Stromal cell of bone marrow (primary cell): ENCODE results near the gene MCF2L2.
A peak's percentile ranks its signal among the peaks of the same experiment; 100 is the strongest.
"Not testable (repeated sequence)": the region's sequence is repeated elsewhere in the genome, so short reads cannot be mapped to it uniquely, and the experiment has no call there.

Source experiments
- DNase-seq: peaks from one replicate; pipeline ENCODE4 v3.0.0-alpha.2; 2012; ENCODE audit warnings: low read depth

Gene MCF2L2

GRCh38 chr3:183396662-183397391, 31.6 kb downstream of the MCF2L2 start:
- DNase-seq, result no peak

DNA sequence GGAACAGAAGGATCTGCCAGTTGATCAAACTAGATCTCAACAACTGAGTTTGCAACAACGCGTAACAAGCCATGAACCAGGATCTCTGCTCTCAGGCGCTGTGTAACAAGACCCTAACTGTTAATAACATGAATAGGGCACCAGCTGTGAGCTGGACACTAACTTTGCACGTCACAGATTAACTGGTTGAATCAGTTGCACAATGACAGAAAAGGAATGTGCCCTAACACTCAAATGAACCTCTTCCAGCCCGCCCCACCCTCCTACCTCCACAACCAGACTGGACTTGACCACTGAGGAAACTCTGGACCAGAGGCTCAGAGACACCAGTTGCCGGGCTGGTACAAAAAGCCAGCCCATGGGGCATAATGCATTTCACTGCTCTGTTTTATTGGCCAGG, 34.3 kb downstream of the MCF2L2 start:
- no peak for DNase-seq

GRCh38 chr3:183393625-183394024, 34.8 kb downstream of the MCF2L2 start:
- DNase-seq, result no peak

GRCh38 chr3:183392186-183393034, 36.0 kb downstream of the MCF2L2 start:
- no peak for DNase-seq

DNA sequence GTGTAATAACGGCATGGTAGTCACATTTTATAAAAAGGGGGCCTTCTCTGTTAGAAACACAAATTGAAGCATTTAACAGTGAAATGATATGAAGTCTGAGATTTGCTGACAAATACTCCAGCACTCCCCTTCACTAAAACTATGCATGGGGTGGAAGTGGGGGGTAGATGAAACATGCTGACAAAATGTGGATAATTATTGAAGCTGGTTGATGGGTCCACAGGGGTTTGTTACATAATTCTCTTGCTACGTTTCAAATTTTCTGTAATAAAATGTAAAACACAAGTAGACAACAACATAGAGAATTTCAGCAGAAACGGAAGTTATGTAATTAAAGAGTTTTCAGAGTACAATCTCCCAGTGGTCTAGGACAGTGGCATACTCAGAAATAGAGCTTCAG, 37.0 kb downstream of the MCF2L2 start:
- no peak for DNase-seq

- DNase-seq, result no peak
Measured at GRCh38 chr3:183390844-183391243, 37.6 kb downstream of the MCF2L2 start.

DNA sequence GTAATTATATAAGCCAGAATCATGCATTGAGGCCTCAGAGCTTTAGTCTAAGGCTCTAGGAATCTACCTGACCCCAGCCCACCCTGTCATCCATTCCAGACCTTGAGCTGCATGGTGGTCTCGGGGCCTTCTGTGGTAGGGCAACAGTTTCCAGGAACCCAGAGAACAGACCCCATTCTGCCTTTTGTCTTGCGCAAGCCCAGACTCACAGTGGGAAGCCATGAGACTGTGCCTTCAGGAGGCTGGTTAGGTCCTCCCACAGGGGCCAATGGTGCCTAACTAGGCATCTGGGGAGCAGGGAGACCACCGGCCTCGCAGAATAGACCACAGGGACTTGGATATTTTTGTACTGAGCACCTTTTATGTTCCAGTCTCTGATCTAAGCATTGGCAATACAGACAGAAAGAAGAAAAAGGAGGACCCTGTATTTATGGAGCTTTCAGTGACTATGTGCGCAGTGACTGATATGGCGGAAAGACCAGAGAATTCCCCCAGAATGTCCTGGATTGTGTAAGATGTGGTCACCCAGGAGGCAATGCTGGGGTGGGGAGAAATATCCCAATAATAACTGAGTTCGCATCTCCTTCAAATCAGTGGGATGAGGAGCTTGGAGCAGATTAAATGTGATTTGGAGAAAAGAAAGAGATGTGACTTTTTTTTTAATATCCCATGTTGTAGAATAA, 40.1 kb downstream of the MCF2L2 start:
- no peak for DNase-seq

GRCh38 chr3:183387797-183388196, 40.6 kb downstream of the MCF2L2 start:
- DNase-seq, result no peak

GRCh38 chr3:183386651-183387050, 41.8 kb downstream of the MCF2L2 start:
- no peak for DNase-seq

DNA sequence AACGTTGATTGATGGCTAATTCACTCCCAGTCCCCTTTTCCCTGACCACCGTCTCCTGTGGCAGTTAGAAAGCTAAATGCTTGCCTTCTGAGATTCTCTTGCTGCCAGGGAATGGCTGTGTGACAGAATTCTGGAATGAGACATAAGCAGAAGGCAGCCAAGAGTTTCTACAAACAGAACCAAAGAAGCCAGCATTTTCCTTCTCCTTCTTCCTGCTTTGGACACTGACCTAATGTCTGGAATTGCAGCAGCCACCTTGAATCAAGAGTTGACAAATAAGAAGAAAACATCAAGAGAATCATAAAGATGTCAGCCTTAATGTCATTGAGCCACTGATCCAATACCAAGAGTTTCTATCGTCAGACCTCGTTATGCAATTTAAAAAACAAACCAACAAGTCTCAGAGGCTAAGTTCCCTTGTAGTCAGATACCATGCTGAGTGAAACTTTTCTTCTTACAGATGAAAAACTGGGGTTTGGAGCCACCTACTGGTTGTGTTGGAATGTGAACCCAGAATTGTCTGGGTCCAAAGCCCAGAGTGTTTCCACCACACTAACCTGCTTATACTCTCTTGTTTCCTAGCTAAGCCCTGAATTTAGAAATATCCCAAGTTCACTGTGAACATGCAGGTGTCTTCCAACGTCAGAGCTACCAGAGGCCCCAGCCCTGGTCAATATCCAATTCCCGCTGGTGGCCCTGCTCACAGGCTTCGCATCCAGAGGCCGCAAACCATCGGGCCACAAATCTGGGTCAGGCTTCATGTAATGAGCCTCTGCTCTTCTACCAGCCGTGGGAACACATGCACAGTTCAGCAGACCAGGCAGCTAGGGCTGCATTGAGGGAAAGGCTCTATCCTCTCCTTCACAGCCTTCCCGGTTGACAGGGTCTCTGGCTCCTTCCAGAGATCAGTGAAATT, 42.5 kb downstream of the MCF2L2 start:
- DNase-seq, result peak; percentile 58

DNA sequence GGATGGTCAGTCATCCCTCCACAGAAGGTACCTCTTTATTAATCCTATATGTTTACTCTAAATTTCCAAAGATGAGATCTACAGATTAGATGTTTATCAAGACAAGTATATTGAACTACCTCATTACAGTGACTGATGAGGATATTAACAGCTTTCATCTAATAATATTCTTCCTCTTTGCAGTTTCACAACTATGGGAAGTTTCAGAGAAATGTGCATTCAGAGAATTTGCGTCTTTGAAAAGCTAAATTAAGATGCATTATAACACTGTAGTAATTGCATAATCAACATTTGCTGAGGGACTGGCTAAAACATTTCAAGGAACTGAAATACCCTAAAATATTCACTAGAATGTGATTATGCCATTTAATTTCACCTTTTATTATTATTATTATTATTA, 46.7 kb downstream of the MCF2L2 start:
- DNase-seq, result no peak

GRCh38 chr3:183381179-183381578, 47.2 kb downstream of the MCF2L2 start:
- DNase-seq, result no peak

DNA sequence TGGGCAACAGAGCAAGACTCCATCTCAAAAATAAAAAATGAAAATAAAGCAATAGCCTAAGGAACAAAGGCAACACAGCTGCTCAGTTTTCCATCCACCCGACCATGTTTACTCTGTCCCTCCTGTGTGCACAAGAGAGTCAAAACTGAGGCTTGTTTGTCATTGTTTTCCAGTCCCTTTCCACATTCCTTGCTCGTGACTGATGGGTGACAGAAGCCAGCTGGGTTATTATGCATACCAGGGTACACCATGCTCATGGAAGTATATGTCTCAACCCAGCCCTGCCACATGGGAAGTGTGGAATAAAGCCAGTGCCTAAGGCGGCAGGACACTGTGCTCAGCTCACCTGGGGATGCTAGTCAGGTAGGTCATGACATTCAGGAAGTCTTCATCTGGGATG, 49.5 kb downstream of the MCF2L2 start:
- DNase-seq, result no peak

DNA sequence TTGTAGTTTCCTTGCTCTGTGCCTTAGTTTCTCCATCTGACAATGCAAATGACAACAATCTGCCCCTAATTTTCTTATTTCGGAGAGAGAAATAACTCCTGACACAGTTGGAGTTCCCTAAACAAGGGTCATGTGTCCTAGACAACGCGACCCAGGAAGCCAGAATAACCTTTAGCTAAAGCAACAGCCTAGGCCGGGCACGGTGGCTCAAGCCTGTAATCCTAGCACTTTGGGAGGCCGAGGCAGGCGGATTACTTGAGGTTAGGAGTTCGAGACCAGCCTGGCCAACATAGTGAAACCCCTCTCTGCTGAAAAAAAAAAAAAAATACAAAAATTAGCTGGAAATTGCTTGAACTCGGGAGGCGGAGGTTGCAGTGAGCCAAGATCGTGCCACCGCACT, 49.9 kb downstream of the MCF2L2 start:
- DNase-seq, result no peak

- no peak for DNase-seq
Measured at GRCh38 chr3:183378008-183378407, 50.4 kb downstream of the MCF2L2 start.

- no peak for DNase-seq
Measured at GRCh38 chr3:183377307-183377959, 51.0 kb downstream of the MCF2L2 start.

DNA sequence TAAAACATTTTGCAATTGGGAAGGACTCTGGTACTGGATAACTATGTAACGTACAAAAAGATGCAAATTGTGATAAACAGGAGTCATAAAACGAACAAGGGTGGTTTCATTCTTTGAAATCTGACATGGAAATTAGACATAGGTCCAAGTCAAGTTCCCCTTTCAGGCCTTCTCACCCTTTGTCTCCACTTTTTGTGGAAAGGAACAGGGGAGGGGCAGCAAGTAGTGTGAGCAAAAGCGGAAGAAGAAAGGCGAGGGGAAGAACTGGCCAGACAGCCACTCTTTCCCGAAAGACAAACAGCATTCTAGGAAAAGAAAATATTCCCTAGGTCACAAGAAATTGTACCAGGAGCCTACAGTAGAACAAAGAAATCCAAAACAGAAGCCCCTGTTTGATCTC, 52.6 kb downstream of the MCF2L2 start:
- no peak for DNase-seq

GRCh38 chr3:183375337-183375736, 53.1 kb downstream of the MCF2L2 start:
- DNase-seq, result no peak

DNA sequence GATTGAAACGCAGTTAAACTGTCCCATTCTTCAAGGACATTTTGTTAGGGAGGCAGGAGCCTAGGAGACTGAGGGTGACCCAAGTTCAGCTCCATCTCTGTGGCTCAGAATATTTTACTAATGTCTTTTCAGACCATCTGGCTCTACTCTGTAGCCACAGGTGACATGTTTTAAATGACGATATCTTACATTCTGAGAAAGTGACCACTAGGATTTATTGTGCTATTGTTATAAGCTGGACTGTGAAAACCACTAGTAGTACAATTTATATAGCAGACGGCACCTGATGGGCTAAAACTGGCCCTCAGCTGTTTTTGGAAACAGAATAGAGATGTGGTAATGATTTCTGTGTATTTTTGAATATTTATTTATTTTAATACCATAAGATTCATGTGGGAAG, 55.5 kb downstream of the MCF2L2 start:
- no peak for DNase-seq

DNA sequence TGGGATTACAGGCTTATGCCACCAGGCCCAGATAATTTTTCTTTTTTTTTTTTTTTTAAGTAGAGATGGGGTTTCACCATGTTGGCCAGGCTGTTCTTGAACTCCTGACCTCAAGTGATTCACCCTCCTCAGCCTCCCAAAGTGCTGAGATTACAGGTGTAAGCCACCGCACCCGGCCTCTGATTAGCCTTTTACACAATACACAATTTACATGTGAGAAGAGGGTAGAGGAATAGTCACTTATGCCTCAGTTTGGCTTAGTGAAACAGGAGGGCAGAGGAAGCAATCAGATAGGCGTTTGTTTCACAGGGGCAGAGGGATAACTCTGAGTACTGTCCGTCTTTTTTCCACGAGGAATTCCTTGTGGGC, 56.8 kb downstream of the MCF2L2 start:
- not testable (repeated sequence) for DNase-seq

DNA sequence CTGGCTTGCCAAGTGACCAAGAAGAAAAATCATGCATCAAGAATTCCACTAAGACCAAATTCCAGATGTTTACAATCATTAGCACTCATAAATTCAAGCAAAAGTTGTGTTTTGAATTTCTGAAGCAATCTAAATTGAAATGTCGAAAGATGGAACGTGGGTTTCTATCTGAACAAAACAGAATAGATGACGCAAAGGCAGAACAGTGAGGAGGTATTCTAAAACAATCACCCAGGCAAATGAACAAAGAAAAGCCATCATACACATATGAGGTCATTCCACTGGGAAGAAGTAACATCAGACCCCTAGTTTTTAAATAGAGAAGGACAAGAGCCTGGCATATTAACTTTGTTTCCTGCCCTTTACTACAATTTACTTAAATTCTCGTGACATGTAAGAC, 58.0 kb downstream of the MCF2L2 start:
- DNase-seq, result no peak
